ENCODE data around the gene PLA2G4A. TPM values are rescaled to one million over a fixed set of nuclear protein-coding genes. Genes with fewer than 3 reads are reported as not detected.

Gene PLA2G4A
- total and polyA plus RNA-seq, 2 experiments from 2014 or later = 1.1 to 3.8 TPM

DNA sequence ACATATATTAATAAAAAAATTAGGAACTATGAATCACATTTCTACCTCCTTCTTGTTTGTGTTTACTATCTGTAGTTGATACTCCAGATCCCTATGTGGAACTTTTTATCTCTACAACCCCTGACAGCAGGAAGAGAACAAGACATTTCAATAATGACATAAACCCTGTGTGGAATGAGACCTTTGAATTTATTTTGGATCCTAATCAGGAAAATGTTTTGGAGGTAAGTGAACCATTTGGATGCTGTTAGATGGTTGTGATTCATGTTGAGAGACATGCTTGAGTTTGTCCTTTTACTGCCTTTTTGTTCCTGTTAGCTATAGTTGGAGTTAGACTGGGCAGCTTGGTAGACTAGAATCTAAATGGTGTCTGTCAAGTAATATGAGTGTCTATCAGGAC is 64.2 kb downstream of the PLA2G4A start:
- H4K20me1 ChIP-seq (replicated peaks; ENCODE audit: insufficient read depth) = no peaks in the 10 kb centered on the region
- DNase-seq (ENCODE audit: low spot score) = no peak
- ATAC-seq = no peak
- no peak overlapping the region for H3K4me2 ChIP-seq
- no peaks in the 10 kb centered on the region for H3K27me3 Mint-ChIP-seq (ENCODE audit: insufficient read depth, low read depth, poor library complexity)
- peaks cover 5% of the 10 kb centered on the region; the same call in 1 of the 2 replicates for H3K4me1 ChIP-seq (ENCODE audit: insufficient read depth)
- no peaks in the 10 kb centered on the region for H3K4me1 Mint-ChIP-seq
- H3K9me3 Mint-ChIP-seq = no peaks in the 10 kb centered on the region
- no peaks in the 10 kb centered on the region for H3K36me3 Mint-ChIP-seq (ENCODE audit: low read depth)
- no peak overlapping the region for H2AFZ ChIP-seq
- H3K36me3 ChIP-seq (ENCODE audit: insufficient read depth) = no peaks in the 10 kb centered on the region
- no peak overlapping the region for H3K4me3 ChIP-seq
- H3K4me3 Mint-ChIP-seq = no peak overlapping the region
- no peaks in the 10 kb centered on the region for H3K79me2 ChIP-seq (replicated peaks; ENCODE audit: insufficient read depth)
- no peaks in the 10 kb centered on the region for H3F3A ChIP-seq (replicated peaks; ENCODE audit: low read depth)
- no peak overlapping the region for H3K27ac ChIP-seq (ENCODE audit: low read depth)
- no peak overlapping the region for H3K27ac Mint-ChIP-seq
- TF ChIP-seq EZH2 (IDR thresholded peaks at IDR 0.05; ENCODE audit: low read depth, unreplicated experiment) (no peak), STAT1 (IDR thresholded peaks at IDR 0.05; ENCODE audit: unreplicated experiment) (no peak), POLR2AphosphoS5 (IDR thresholded peaks at IDR 0.05; ENCODE audit: low read depth) (no peak), EZH2phosphoT487 (IDR thresholded peaks at IDR 0.05; ENCODE audit: unreplicated experiment) (no peak)
- no peaks in the 10 kb centered on the region for H3K27me3 ChIP-seq (ENCODE audit: insufficient read depth)
- no peaks in the 10 kb centered on the region; the same call in 1 of the 2 replicates for H3K9me2 ChIP-seq (ENCODE audit: insufficient read depth)

DNA sequence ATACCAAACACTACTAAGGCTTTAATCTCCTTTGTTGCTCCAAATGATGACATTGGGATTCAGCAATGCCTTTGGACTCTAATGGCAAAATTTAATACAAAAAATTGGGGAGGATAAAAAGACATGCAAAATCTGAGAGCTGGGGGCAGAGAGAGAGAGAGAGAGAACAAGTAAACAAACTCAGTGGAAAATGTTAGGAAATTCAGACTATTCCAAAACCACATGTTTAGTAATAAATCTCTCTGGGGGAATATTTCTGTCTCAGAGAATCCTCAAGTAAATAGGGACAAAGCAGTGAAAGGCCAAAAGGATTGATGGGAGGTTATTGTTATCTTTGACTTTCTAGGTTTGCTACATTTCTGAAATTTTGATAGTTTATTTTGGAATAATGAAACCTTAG is 65.7 kb downstream of the PLA2G4A start:
- H3F3A ChIP-seq (replicated peaks; ENCODE audit: low read depth) = no peaks in the 10 kb centered on the region
- no peaks in the 10 kb centered on the region for H4K20me1 ChIP-seq (replicated peaks; ENCODE audit: insufficient read depth)
- no peaks in the 10 kb centered on the region for H3K36me3 ChIP-seq (ENCODE audit: insufficient read depth)
- no peak overlapping the region for H2AFZ ChIP-seq
- no peak overlapping the region for H3K4me3 Mint-ChIP-seq
- H3K4me1 Mint-ChIP-seq = no peaks in the 10 kb centered on the region
- no peak overlapping the region for H3K27ac Mint-ChIP-seq
- H3K4me1 ChIP-seq (ENCODE audit: insufficient read depth) = peaks cover 5% of the 10 kb centered on the region; the same call in 1 of the 2 replicates
- no peaks in the 10 kb centered on the region for H3K27me3 ChIP-seq (ENCODE audit: insufficient read depth)
- H3K79me2 ChIP-seq (replicated peaks; ENCODE audit: insufficient read depth) = no peaks in the 10 kb centered on the region
- H3K4me2 ChIP-seq = no peak overlapping the region
- H3K4me3 ChIP-seq = no peak overlapping the region
- H3K9me3 Mint-ChIP-seq = no peaks in the 10 kb centered on the region
- H3K27ac ChIP-seq (ENCODE audit: low read depth) = no peak overlapping the region
- H3K36me3 Mint-ChIP-seq (ENCODE audit: low read depth) = no peaks in the 10 kb centered on the region
- H3K27me3 Mint-ChIP-seq (ENCODE audit: insufficient read depth, low read depth, poor library complexity) = no peaks in the 10 kb centered on the region
- H3K9me2 ChIP-seq (ENCODE audit: insufficient read depth) = no peaks in the 10 kb centered on the region; the same call in 1 of the 2 replicates
- no peak for ATAC-seq
- no peak for DNase-seq (ENCODE audit: low spot score)
- TF ChIP-seq POLR2AphosphoS5 (IDR thresholded peaks at IDR 0.05; ENCODE audit: low read depth) = no peak
- no peak for TF ChIP-seq EZH2phosphoT487 (IDR thresholded peaks at IDR 0.05; ENCODE audit: unreplicated experiment)
- TF ChIP-seq, protein P1, sequence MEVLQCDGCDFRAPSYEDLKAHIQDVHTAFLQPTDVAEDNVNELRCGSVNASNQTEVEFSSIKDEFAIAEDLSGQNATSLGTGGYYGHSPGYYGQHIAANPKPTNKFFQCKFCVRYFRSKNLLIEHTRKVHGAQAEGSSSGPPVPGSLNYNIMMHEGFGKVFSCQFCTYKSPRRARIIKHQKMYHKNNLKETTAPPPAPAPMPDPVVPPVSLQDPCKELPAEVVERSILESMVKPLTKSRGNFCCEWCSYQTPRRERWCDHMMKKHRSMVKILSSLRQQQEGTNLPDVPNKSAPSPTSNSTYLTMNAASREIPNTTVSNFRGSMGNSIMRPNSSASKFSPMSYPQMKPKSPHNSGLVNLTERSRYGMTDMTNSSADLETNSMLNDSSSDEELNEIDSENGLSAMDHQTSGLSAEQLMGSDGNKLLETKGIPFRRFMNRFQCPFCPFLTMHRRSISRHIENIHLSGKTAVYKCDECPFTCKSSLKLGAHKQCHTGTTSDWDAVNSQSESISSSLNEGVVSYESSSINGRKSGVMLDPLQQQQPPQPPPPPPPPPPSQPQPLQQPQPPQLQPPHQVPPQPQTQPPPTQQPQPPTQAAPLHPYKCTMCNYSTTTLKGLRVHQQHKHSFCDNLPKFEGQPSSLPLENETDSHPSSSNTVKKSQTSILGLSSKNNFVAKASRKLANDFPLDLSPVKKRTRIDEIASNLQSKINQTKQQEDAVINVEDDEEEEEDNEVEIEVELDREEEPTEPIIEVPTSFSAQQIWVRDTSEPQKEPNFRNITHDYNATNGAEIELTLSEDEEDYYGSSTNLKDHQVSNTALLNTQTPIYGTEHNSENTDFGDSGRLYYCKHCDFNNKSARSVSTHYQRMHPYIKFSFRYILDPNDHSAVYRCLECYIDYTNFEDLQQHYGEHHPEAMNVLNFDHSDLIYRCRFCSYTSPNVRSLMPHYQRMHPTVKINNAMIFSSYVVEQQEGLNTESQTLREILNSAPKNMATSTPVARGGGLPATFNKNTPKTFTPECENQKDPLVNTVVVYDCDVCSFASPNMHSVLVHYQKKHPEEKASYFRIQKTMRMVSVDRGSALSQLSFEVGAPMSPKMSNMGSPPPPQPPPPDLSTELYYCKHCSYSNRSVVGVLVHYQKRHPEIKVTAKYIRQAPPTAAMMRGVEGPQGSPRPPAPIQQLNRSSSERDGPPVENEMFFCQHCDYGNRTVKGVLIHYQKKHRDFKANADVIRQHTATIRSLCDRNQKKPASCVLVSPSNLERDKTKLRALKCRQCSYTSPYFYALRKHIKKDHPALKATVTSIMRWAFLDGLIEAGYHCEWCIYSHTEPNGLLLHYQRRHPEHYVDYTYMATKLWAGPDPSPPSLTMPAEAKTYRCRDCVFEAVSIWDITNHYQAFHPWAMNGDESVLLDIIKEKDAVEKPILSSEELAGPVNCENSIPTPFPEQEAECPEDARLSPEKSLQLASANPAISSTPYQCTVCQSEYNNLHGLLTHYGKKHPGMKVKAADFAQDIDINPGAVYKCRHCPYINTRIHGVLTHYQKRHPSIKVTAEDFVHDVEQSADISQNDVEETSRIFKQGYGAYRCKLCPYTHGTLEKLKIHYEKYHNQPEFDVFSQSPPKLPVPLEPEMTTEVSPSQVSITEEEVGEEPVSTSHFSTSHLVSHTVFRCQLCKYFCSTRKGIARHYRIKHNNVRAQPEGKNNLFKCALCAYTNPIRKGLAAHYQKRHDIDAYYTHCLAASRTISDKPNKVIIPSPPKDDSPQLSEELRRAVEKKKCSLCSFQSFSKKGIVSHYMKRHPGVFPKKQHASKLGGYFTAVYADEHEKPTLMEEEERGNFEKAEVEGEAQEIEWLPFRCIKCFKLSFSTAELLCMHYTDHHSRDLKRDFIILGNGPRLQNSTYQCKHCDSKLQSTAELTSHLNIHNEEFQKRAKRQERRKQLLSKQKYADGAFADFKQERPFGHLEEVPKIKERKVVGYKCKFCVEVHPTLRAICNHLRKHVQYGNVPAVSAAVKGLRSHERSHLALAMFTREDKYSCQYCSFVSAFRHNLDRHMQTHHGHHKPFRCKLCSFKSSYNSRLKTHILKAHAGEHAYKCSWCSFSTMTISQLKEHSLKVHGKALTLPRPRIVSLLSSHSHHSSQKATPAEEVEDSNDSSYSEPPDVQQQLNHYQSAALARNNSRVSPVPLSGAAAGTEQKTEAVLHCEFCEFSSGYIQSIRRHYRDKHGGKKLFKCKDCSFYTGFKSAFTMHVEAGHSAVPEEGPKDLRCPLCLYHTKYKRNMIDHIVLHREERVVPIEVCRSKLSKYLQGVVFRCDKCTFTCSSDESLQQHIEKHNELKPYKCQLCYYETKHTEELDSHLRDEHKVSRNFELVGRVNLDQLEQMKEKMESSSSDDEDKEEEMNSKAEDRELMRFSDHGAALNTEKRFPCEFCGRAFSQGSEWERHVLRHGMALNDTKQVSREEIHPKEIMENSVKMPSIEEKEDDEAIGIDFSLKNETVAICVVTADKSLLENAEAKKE (CRISPR knock-in tag; IDR thresholded peaks at IDR 0.05) = no peak
- no peak for TF ChIP-seq JUNB (IDR thresholded peaks at IDR 0.05; ENCODE audit: unreplicated experiment)
- TF ChIP-seq, protein P2, sequence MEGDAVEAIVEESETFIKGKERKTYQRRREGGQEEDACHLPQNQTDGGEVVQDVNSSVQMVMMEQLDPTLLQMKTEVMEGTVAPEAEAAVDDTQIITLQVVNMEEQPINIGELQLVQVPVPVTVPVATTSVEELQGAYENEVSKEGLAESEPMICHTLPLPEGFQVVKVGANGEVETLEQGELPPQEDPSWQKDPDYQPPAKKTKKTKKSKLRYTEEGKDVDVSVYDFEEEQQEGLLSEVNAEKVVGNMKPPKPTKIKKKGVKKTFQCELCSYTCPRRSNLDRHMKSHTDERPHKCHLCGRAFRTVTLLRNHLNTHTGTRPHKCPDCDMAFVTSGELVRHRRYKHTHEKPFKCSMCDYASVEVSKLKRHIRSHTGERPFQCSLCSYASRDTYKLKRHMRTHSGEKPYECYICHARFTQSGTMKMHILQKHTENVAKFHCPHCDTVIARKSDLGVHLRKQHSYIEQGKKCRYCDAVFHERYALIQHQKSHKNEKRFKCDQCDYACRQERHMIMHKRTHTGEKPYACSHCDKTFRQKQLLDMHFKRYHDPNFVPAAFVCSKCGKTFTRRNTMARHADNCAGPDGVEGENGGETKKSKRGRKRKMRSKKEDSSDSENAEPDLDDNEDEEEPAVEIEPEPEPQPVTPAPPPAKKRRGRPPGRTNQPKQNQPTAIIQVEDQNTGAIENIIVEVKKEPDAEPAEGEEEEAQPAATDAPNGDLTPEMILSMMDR (conservative IDR thresholded peaks at IDR 0.05; ENCODE audit: low read depth in 2 of 2) = no peak
- TF ChIP-seq ZNF331 (CRISPR knock-in tag; IDR thresholded peaks at IDR 0.05; ENCODE audit: low read depth) = no peak
- TF ChIP-seq CREB1 (CRISPR knock-in tag; IDR thresholded peaks at IDR 0.05; ENCODE audit: low read depth) = no peak
- TF ChIP-seq, protein P3, sequence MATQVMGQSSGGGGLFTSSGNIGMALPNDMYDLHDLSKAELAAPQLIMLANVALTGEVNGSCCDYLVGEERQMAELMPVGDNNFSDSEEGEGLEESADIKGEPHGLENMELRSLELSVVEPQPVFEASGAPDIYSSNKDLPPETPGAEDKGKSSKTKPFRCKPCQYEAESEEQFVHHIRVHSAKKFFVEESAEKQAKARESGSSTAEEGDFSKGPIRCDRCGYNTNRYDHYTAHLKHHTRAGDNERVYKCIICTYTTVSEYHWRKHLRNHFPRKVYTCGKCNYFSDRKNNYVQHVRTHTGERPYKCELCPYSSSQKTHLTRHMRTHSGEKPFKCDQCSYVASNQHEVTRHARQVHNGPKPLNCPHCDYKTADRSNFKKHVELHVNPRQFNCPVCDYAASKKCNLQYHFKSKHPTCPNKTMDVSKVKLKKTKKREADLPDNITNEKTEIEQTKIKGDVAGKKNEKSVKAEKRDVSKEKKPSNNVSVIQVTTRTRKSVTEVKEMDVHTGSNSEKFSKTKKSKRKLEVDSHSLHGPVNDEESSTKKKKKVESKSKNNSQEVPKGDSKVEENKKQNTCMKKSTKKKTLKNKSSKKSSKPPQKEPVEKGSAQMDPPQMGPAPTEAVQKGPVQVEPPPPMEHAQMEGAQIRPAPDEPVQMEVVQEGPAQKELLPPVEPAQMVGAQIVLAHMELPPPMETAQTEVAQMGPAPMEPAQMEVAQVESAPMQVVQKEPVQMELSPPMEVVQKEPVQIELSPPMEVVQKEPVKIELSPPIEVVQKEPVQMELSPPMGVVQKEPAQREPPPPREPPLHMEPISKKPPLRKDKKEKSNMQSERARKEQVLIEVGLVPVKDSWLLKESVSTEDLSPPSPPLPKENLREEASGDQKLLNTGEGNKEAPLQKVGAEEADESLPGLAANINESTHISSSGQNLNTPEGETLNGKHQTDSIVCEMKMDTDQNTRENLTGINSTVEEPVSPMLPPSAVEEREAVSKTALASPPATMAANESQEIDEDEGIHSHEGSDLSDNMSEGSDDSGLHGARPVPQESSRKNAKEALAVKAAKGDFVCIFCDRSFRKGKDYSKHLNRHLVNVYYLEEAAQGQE (IDR thresholded peaks at IDR 0.05; ENCODE audit: unreplicated experiment) = no peak
- TF ChIP-seq STAT1 (IDR thresholded peaks at IDR 0.05; ENCODE audit: unreplicated experiment) = no peak
- TF ChIP-seq NANOG (IDR thresholded peaks at IDR 0.05; ENCODE audit: borderline replicate concordance) = no peak
- TF ChIP-seq EZH2 (IDR thresholded peaks at IDR 0.05; ENCODE audit: low read depth, unreplicated experiment) = no peak
